Naive thymus-derived CD8-positive, alpha-beta T cell (primary cell): ENCODE measurements around the gene COLQ. TPM values are rescaled to one million over a fixed set of nuclear protein-coding genes. Genes with fewer than 3 reads are reported as not detected.
A peak's percentile ranks its signal among the peaks of the same experiment; 100 is the strongest.

ENCODE experiments used
- ATAC-seq, 2 donors: fragments of 150-1000 bp; cut with Tn5 transposase in 1 of 2; sonication (Bioruptor Pico), chemical (Tn5 transposase) in 1 of 2; 1 replicate in 1 of 2; 2 replicates in 1 of 2; pipeline ENCODE4 v1.10.0; 2021; ENCODE audit warnings: mild to moderate bottlenecking in 2 of 2, moderate library complexity in 2 of 2
- POLR2A ChIA-PET: fragments of 350-600 bp; sonication (Branson Sonifier 250); formaldehyde crosslinking; loops from one replicate; lab custom pipeline; 2021; ENCODE audit warnings: antibody characterized with exemption; lab: Charles Lee
- DNase-seq, 10 donors: peaks; one replicate each; pipeline versions ENCODE4 v3.0.0 to v3.0.0-alpha.2; 2020 to 2022
- H3K27ac Mint-ChIP-seq, 10 donors: one replicate each; pipeline ENCODE4 v1.8.0; 2020 to 2022; ENCODE audit warnings: mild to moderate bottlenecking in 10 of 10, mixed read lengths in 10 of 10, moderate library complexity in 4 of 10, inconsistent platforms in 1 of 10
- H3K27me3 Mint-ChIP-seq, 5 donors: one replicate each; pipeline ENCODE4 v1.8.0; 2021 to 2022; ENCODE audit warnings: mixed read lengths in 5 of 5
- H3K36me3 Mint-ChIP-seq, 3 donors: one replicate each; pipeline ENCODE4 v1.8.0; 2020 to 2022; ENCODE audit warnings: mixed read lengths in 3 of 3, mild to moderate bottlenecking in 2 of 3, inconsistent platforms in 1 of 3
- H3K4me1 Mint-ChIP-seq, 4 donors: one replicate each; pipeline ENCODE4 v1.8.0; 2021 to 2022; ENCODE audit warnings: mixed read lengths in 4 of 4
- H3K4me3 Mint-ChIP-seq, 10 donors: one replicate each; pipeline ENCODE4 v1.8.0; 2020 to 2022; ENCODE audit warnings: mild to moderate bottlenecking in 10 of 10, mixed read lengths in 10 of 10, moderate library complexity in 6 of 10, inconsistent platforms in 1 of 10
- H3K9me3 Mint-ChIP-seq, 9 donors: one replicate each; pipeline ENCODE4 v1.8.0; 2020 to 2022; ENCODE audit warnings: mixed read lengths in 9 of 9, mild to moderate bottlenecking in 3 of 9, inconsistent platforms in 1 of 9, moderate library complexity in 1 of 9
- polyA plus RNA-seq, 3 donors: library from polyadenylated mRNA; unstranded; fragments of 300-500 nt; fragmentation: Illumina TruSeq; gene quantifications; one replicate each; pipeline ENCODE4 v1.2.3, GENCODE V29; 2021
- total RNA-seq, 8 experiments: library from RNA in 2 of 8; stranded (reverse) in 2 of 8; gene quantifications; one replicate each; pipeline ENCODE4 v1.2.3 and lab custom pipeline; 2021 to 2026

COLQ gene
- total and polyA plus RNA-seq, 5 experiments from 2014 or later, result 0.09 to 3.4 (median 1.5) TPM; not detected in 1

GRCh38 chr3:15514663-15515340 lies 6.7 kb downstream of the COLQ start:
- no peaks in the 10 kb centered on the region for H3K36me3 Mint-ChIP-seq
- POLR2A ChIA-PET, result no interaction called here
- H3K4me1 Mint-ChIP-seq, result peaks cover 0 to 9% (median 0%) of the 10 kb centered on the region in 4 donors
- H3K27me3 Mint-ChIP-seq, result peaks cover 0 to 3% (median 0%) of the 10 kb centered on the region in 5 donors
- ATAC-seq, result no peak
- no peaks in the 10 kb centered on the region for H3K9me3 Mint-ChIP-seq
- H3K4me3 Mint-ChIP-seq, result no peak overlapping the region
- DNase-seq, result no peak
- no peak overlapping the region for H3K27ac Mint-ChIP-seq

GRCh38 chr3:15513810-15514662 lies 7.5 kb downstream of the COLQ start:
- Mint-ChIP-seq H3K27me3 (no peaks in the 10 kb centered on the region), H3K27ac (no peak overlapping the region), H3K36me3 (no peaks in the 10 kb centered on the region), H3K4me1 (peaks cover 0 to 5% (median 0%) of the 10 kb centered on the region in 4 donors), H3K9me3 (no peaks in the 10 kb centered on the region), H3K4me3 (no peak overlapping the region)
- POLR2A ChIA-PET, result no interaction called here
- ATAC-seq, result no peak
- no peak for DNase-seq

GRCh38 chr3:15513116-15513515 lies 8.4 kb downstream of the COLQ start:
- Mint-ChIP-seq H3K9me3 (no peaks in the 10 kb centered on the region), H3K4me3 (no peak overlapping the region), H3K27ac (no peak overlapping the region), H3K27me3 (no peaks in the 10 kb centered on the region), H3K36me3 (no peaks in the 10 kb centered on the region), H3K4me1 (peaks cover 0 to 5% (median 0%) of the 10 kb centered on the region in 4 donors)
- DNase-seq (no peak), ATAC-seq (no peak)
- POLR2A ChIA-PET, result no interaction called here

GRCh38 chr3:15512166-15512565 lies 9.3 kb downstream of the COLQ start:
- H3K27ac Mint-ChIP-seq, result no peak overlapping the region
- no peaks in the 10 kb centered on the region for H3K9me3 Mint-ChIP-seq
- H3K4me3 Mint-ChIP-seq, result no peak overlapping the region
- no peaks in the 10 kb centered on the region for H3K36me3 Mint-ChIP-seq
- H3K4me1 Mint-ChIP-seq, result peaks cover 0 to 5% (median 0%) of the 10 kb centered on the region in 4 donors
- ATAC-seq, result no peak
- no peak for DNase-seq
- POLR2A ChIA-PET, result no interaction called here
- H3K27me3 Mint-ChIP-seq, result no peaks in the 10 kb centered on the region

GRCh38 chr3:15511156-15511555 lies 10.3 kb downstream of the COLQ start:
- Mint-ChIP-seq H3K27me3 (no peaks in the 10 kb centered on the region), H3K36me3 (no peaks in the 10 kb centered on the region), H3K4me3 (no peak overlapping the region), H3K9me3 (no peaks in the 10 kb centered on the region), H3K4me1 (peaks cover 0 to 5% (median 0%) of the 10 kb centered on the region in 4 donors), H3K27ac (peak overlapping the region in 1 of 10 donors; percentile 1)
- ATAC-seq, result no peak
- DNase-seq, result no peak
- POLR2A ChIA-PET, result no interaction called here

GRCh38 chr3:15510493-15510892 lies 11.0 kb downstream of the COLQ start:
- DNase-seq, result no peak
- Mint-ChIP-seq H3K27ac (no peak overlapping the region), H3K9me3 (no peaks in the 10 kb centered on the region), H3K4me1 (peaks cover 0 to 5% (median 0%) of the 10 kb centered on the region in 4 donors), H3K36me3 (no peaks in the 10 kb centered on the region), H3K27me3 (no peaks in the 10 kb centered on the region), H3K4me3 (no peak overlapping the region)
- no peak for ATAC-seq
- POLR2A ChIA-PET, result no interaction called here

- peaks cover 0 to 2% (median 0%) of the 10 kb centered on the region in 9 donors for H3K9me3 Mint-ChIP-seq
- no peaks in the 10 kb centered on the region for H3K36me3 Mint-ChIP-seq
- no peak overlapping the region for H3K4me3 Mint-ChIP-seq
- no peak overlapping the region for H3K27ac Mint-ChIP-seq
- POLR2A ChIA-PET, result no interaction called here
- H3K27me3 Mint-ChIP-seq, result no peaks in the 10 kb centered on the region
- ATAC-seq (no peak), DNase-seq (no peak)
- H3K4me1 Mint-ChIP-seq, result peaks cover 0 to 9% (median 0%) of the 10 kb centered on the region in 4 donors
Observed at GRCh38 chr3:15506571-15506970, 14.9 kb downstream of the COLQ start.

- peaks cover 0 to 2% (median 0%) of the 10 kb centered on the region in 9 donors for H3K9me3 Mint-ChIP-seq
- no peaks in the 10 kb centered on the region for H3K36me3 Mint-ChIP-seq
- no peak for DNase-seq
- no peak for ATAC-seq
- POLR2A ChIA-PET, result no interaction called here
- H3K27ac Mint-ChIP-seq, result no peak overlapping the region
- no peaks in the 10 kb centered on the region for H3K27me3 Mint-ChIP-seq
- no peak overlapping the region for H3K4me3 Mint-ChIP-seq
- H3K4me1 Mint-ChIP-seq, result peaks cover 0 to 5% (median 0%) of the 10 kb centered on the region in 4 donors
Observed at GRCh38 chr3:15505479-15506165, 15.9 kb downstream of the COLQ start.

GRCh38 chr3:15502616-15503015 lies 18.9 kb downstream of the COLQ start:
- no peaks in the 10 kb centered on the region for H3K27me3 Mint-ChIP-seq

GRCh38 chr3:15501126-15501525 lies 20.4 kb downstream of the COLQ start:
- Mint-ChIP-seq H3K27me3 (no peaks in the 10 kb centered on the region), H3K27ac (peak overlapping the region in 2 of 10 donors; percentile 65 to 75), H3K9me3 (peaks cover 0 to 2% (median 0%) of the 10 kb centered on the region in 9 donors), H3K36me3 (no peaks in the 10 kb centered on the region), H3K4me3 (no peak overlapping the region), H3K4me1 (peaks cover 0 to 18% (median 1%) of the 10 kb centered on the region in 4 donors)
- ATAC-seq, result no peak
- DNase-seq, result no peak
- POLR2A ChIA-PET, result no interaction called here

More at GRCh38 chr3:15502616-15503015, 18.9 kb downstream of the COLQ start:
- DNase-seq (no peak), ATAC-seq (no peak)
- Mint-ChIP-seq H3K27ac (no peak overlapping the region), H3K4me1 (peaks cover 0 to 16% (median 1%) of the 10 kb centered on the region in 4 donors), H3K4me3 (no peak overlapping the region), H3K9me3 (peaks cover 0 to 2% (median 0%) of the 10 kb centered on the region in 9 donors), H3K36me3 (no peaks in the 10 kb centered on the region)
- POLR2A ChIA-PET, result no interaction called here

GRCh38 chr3:15500107-15500724 lies 21.3 kb downstream of the COLQ start:
- H3K27me3 Mint-ChIP-seq, result no peaks in the 10 kb centered on the region
- H3K36me3 Mint-ChIP-seq, result no peaks in the 10 kb centered on the region
- POLR2A ChIA-PET, result no interaction called here
- H3K4me3 Mint-ChIP-seq, result peak overlapping the region in 1 of 10 donors; percentile 34
- peaks cover 0 to 2% (median 0%) of the 10 kb centered on the region in 9 donors for H3K9me3 Mint-ChIP-seq
- DNase-seq (no peak), ATAC-seq (no peak)
- H3K4me1 Mint-ChIP-seq, result peaks cover 0 to 18% (median 1%) of the 10 kb centered on the region in 4 donors
- H3K27ac Mint-ChIP-seq, result peak overlapping the region in 4 of 10 donors; percentile 0 to 80 (median 34)

- H3K27ac Mint-ChIP-seq, result peak overlapping the region in 2 of 10 donors; percentile 23 to 80
- POLR2A ChIA-PET, result no interaction called here
- ATAC-seq (no peak), DNase-seq (no peak)
- no peaks in the 10 kb centered on the region for H3K27me3 Mint-ChIP-seq
- peaks cover 0 to 23% (median 1%) of the 10 kb centered on the region in 4 donors for H3K4me1 Mint-ChIP-seq
- H3K9me3 Mint-ChIP-seq, result peaks cover 0 to 2% (median 0%) of the 10 kb centered on the region in 9 donors
- no peak overlapping the region for H3K4me3 Mint-ChIP-seq
- no peaks in the 10 kb centered on the region for H3K36me3 Mint-ChIP-seq
Observed at GRCh38 chr3:15499536-15499935, 22.0 kb downstream of the COLQ start.
